Stimulated activated CD8-positive, alpha-beta memory T cell treated with anti-CD3 and anti-CD28 coated beads, Interleukin-7, amount 100 ng/mL, for 4 hours (primary cell): ENCODE results near the gene KRT6B.

Source experiments
- DNase-seq, 2 donors: peaks; one replicate each; pipeline ENCODE4 v3.0.0-alpha.2; 2020; ENCODE audit warnings: low read depth in 2 of 2

KRT6B gene

DNA sequence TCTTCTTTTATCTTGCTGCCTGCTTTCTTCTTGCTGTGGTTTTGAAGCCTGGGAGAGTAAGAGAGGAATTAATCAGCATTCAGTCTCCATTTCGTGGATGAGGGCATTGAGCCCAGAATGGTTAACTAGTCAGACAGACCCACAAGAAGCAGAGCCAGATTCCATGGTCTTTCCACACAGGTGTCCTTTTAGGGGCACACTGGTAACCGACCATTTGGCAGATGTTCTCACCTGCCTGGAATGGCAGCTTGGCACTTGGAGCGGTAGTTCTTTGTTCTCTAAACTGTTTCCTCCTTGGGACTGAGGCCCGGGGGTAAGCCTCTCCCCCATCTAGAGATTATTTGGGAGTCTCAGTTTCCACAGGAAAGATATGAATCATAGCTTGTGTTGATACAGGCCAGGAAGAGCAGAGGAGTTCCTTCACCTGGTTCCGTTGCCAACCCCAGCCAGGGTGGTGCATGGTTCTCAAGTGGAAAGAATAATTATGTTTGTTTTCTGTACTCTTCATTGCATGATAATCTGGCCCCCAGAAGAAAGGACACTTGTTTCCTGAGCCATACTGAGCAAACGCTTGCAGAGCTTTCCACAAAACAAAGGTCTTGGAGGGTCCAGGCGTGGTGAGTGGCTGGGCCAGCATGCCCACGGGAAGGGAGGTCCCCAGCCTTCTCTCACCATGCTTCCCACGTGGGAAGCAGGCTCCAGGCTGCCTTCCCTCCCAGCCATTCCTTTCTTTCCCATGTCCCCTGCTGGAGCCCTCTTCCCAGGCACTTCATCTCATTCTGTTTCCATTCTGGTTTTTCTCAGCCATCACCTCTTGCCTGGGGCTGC lies 15.7 kb downstream of the KRT6B start:
- DNase-seq: no peak

DNA sequence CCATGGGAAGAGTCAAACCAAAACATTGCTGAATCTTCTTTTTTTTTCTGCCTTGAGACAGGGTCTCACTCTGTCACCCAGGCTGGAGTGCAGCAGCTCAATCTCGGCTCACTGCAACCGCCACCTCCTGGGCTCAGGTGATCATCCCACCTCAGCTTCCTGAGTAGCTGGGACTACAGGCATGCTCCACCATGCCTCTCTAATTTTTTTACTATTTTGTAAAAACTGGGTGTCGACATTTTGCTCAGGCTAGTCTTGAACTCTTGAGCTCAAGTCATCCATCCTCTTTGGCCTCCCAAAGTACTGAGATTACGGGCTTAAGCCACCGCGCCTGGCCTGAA lies 16.3 kb downstream of the KRT6B start:
- DNase-seq: no peak

DNA sequence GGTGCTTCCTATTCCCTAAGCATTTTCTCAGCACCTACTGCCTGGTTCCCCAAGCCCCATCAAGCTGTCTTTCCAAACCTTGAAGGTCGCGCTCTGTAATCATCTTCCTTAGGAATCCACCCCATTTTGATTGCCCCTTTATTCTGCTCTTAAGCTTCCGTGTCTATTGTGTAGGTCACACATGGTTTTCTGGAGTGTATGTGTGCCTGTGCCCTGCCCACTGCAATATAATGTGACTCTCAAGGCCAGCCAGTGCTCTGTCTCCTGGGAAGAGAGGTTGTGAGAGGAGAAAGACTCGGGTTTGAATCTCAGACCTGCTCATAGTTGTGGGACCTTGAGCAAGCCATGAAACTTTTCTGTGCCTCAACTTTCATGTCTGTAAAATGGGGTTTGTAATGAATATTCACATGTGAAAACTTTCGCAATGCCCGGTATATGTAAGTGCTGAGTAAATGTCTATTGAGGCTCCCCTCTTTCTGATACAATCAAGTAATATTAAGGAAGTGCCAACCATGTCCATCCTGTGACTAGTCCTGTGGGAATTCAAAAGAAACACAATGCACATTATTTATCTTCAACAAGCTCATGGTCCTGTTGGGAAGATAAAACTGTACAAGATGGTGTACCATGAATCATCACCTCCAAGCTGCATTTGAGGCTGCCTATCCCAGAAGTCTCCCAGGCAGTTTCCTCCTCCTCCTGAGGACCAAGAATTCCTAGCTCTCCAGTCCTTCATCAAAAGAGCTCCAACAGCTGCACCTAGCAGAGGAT lies 17.0 kb downstream of the KRT6B start:
- DNase-seq: no peak

DNA sequence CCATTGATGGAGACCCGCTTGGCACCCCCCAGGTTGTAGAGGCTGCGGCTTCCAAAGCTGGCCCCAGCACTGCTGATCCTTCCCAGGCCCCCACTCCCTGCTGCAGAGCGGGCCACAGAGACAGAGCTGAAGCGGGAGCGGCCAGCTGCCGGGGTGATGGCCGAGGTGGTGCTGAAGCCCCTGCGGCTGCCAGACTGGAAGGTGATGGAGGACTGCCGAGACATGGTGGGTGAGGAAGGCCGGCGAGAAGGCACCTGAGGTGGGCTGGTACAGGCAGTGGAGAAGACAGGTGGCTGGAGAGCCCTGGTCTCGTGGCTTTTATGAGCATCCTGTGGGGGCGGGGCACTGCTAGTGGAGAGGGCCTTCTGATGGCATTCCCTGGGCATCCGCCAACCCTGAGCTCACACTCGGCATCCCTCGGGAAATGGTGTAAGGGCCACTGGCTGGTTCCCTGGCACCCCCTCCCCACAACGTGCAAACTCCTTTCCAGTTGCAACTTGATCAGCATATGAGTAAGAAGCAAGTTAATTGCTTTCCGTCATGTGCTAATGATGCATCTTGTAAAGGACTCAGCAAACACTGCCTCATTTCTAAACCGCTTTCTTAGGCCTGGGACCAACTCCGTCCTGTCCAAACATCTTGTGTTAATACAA lies 17.7 kb downstream of the KRT6B start, which contains the start of gene KRT75:
KRT75 (minus strand) TSS at position 291 of the 653 bp plus-strand sequence; CDS start at position 224, 67 bp downstream.
- no peak for DNase-seq

DNA sequence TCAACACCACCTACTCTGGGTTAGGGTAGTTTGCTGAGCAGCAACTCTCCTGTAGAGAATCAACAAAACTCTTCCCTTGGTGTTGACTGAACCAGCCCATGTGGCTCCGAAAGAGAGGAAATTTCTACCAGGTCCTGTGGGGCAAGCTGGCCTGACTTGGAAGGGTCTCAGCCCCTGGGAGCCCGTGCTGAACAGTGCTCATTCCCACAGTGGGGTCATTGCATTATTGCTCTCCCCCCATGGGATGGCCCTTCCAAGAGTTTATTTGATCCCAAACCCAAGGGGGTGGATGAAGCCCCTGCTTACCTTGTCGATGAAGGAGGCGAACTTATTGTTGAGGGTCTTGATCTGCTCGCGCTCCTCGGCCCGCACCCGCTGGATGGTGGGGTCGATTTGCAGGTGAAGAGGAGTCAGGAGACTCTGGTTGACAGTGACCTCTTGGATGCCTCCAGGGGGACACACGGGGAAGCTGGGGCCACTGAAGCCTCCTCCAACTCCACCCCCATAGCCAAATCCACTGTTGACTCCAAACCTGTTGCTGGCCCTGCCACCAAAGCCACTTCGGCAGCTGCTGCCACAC lies 18.4 kb downstream of the KRT6B start:
- DNase-seq: no peak

DNA sequence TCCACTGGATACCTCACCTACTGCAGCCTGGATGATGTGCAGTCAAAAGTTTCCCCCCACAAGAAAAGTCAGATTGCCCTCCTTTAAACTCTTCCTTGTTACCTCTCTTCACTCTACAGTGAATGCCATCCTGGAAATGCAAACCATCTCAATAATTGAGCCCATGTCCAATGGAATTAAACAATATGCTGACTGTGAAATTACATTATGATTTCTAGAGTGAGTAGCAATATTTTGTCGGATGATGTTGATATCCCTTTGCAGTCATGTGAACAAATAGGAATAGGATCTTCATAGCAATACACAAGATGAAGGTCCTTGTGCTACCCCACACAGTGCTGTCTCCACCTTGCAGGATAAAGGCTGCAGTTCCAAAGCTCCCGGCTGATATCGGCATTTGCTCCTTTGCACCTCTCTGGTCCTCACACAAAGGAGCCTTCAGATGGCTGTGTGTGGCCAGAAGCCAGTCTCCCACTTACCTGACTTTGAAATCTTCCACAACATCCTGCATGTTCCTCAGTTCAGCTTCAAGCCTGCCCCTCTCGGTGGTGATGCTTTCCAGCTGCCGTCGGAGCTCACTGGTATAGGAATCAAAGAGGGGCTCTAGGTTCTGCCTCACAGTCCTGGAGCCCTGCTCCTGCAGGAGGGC lies 19.3 kb downstream of the KRT6B start:
- DNase-seq: no peak

DNA sequence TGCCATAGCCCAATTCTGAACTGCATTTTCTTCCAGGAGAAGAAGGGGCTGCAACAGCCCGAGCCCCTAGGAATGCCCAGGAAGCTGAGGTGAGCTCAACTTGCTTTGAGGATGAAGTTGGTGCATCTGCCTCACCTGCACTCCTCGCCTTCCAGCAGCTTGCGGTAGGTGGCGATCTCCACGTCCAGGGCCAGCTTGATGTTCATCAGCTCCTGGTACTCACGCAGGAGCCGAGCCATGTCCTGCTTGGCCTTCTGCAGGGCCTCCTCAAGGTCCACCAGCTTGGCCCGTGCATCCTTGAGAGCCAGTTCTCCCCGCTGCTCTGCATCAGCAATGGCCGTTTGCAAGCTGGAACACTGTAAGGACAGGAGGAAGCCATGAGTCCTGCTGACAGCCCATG lies 23.8 kb downstream of the KRT6B start:
- DNase-seq: no peak

DNA sequence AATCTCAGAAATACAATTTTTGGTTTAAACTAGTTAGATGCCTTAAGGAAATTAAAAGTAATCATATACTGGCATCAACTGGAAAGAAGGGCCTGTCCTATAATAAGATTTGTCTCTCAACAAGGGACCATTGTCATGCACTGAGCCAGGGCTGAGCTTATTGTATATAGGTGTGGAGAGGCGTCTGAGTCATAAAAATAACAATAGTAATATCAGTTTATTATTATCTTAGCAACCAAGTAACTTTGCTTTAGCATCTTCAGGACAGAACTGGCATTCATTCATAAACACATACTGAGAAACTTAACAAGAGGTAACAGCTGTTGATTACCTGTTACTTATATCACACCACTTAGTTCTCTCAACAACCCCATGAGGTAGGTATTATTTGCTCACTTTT lies 24.9 kb downstream of the KRT6B start:
- DNase-seq: no peak

DNA sequence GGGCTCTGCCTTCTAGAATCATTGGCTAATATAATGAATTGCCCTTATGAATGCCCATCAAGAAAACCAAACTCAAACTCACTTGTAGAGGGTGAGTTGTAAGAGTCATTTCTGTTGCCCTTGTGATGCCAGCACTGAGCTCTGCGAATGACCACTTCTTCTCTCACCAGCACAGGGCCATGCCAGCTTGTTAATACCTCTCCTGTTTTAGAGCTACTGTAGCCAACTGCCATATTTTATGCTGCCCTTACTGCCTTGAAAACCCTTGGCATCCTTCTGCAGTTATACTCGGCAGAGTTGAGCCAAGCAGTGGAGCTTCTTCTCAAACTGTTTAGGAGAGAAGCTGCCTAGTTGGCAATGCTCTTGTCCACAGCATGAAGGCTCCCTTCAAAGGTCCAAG lies 25.9 kb downstream of the KRT6B start:
- no peak for DNase-seq

DNA sequence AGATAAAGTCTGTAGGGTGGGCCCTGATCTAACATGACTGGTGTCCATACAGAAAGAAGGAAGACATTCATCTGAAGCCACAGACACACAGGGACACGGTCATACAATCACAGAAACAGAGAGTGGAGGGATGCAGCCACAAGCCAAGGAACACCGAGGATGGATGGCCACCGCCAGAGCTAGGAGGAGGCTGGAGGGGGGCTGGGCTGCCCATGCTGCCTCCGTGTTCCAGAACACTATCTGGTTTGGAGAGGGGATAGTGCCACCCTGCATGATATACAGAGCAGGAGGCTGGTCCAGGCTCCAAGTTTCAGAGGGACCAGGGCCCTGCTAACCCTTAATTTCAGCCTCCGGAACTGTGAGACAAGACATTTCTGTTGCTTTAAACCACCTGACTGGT lies 26.5 kb downstream of the KRT6B start:
- DNase-seq: no peak

DNA sequence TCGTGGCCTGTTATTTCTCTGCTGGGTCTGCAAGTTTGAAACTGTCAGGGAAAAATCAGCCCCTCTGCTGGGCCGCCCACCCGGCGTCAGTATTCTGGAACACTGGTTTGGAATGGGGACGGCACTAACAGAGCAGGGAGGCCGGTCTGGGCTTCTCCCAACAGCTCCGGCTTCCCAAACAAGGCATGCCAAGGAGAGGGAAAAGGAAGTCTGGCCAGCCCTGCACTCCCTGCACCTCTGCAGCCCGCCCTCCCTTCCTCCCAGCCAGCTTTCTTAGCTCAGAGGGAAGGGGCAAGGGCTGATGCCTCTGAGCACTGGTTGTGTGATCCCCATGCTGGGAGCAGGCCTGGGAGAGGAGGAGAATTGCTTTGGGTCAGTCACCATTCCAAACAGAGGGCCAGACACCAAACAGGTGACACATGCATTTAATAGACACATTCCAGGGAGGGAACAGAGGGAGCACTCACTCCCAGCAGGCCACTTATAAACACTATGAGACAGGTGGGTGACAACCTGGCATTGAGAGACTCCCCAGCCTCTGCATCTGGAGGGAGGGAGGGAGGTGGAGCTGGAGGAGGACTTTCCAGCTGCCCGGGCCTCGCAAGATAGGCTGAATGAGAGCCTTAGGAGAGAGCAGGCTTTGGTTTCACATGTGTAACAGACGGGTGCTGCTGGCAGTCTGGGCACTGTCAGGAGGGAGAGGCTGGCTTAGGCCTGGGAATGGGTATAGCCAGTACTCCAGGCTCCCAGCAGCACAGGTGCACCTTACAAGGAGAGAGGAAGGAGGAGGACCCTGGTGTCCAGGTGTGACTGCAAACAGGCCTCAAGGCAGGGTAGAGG lies 28.1 kb downstream of the KRT6B start:
- DNase-seq: no peak

DNA sequence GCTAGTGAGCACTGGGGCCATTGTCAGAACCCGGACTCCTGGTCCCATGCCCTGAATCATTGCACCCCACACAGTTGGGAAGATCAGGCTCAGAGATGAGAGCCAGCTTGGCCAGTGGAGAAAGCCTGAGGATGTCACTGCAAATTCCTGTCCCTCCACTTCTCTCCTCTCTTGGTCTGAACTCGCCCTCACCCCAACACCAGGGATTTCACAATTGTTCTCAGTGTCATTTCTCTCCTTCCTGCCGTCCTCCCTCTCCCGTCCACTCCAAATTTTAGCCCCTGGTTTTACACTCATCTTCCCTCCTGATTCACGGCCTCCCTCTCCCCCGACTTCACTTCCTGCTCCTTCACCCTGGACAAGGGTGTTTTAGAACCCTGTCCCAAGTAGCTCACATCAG lies 28.9 kb downstream of the KRT6B start:
- DNase-seq: no peak

DNA sequence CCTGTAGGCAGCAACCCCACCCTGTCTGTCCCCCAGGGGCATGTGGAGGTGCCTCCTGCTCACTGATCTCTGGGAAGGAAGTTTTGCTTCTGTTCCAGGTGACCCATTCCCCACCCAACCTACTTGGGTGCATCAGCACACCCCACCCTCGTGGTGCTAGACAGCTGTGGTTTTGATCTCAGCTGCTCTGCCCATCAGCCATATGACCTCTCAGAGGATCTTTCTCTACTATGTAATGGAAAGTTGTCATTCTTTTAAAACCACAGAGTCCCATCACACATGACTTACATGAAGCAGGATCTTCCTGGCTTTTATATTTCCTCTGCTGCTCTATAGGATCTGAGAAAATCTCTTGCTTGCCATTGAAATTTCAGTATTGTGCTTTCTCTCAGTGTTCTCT lies 32.3 kb downstream of the KRT6B start:
- no peak for DNase-seq

DNA sequence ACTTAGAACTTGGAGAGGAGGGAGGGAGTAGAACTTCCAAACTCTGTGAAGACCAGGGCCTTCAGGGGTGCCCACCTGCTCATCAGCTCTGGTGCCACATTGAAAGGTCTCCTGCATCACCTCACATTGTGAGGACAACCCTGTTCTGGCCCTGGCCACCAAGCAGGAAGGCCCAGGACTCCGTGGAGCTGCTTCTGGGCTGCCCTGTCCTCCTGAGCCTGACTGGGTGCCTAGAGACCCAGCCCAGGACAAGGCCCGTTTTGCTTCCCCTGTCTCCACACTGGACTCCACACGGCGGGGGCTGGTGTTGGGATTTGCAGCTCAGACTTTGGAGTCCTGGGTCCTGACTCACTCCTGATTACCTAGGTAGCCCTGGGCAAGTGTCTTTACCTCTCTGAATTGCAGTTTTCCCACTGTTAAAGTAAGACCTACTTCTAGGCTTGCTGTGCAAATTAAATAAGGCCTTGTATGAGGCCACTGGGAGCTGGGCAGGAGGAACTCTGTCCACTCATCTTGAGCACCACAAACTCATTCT lies 33.3 kb downstream of the KRT6B start:
- DNase-seq: no peak

DNA sequence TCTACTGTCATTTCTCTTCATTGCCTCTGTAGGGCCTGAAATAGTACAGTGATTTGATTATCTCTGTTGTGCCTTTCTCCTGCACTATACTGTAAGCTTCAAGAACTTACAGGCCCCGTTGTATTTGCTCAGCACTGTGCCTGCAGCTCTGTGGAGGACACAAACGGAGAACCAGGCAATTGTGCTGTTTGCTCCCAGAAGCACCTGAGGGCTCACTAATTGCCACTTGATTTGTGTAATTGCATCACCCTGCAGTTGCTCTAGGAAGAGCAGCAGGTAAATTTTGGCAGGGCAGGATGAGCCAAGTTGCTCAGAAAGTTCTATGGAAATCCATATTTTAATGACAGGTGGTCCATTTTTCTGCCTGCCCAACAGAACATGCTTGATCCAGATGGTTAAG lies 34.2 kb downstream of the KRT6B start:
- no peak for DNase-seq

DNA sequence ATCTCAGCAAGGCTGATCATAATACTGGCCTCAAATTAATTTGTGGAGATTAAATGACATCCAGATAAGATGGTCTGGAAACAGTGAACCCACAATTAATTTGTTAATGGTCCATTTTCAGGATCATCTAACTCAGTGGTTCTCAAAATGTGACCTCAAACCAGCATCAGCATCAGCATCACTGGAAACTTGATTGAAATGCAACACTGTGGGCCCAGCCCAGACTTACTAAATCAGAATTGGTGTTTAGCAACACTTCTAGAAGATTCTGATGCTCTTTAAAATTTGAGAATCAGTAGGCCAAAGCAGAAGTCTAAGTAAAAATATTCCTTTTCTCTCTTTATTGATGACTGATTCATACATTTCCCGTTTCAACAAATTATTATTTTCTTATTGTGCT lies 35.2 kb downstream of the KRT6B start:
- DNase-seq: no peak

DNA sequence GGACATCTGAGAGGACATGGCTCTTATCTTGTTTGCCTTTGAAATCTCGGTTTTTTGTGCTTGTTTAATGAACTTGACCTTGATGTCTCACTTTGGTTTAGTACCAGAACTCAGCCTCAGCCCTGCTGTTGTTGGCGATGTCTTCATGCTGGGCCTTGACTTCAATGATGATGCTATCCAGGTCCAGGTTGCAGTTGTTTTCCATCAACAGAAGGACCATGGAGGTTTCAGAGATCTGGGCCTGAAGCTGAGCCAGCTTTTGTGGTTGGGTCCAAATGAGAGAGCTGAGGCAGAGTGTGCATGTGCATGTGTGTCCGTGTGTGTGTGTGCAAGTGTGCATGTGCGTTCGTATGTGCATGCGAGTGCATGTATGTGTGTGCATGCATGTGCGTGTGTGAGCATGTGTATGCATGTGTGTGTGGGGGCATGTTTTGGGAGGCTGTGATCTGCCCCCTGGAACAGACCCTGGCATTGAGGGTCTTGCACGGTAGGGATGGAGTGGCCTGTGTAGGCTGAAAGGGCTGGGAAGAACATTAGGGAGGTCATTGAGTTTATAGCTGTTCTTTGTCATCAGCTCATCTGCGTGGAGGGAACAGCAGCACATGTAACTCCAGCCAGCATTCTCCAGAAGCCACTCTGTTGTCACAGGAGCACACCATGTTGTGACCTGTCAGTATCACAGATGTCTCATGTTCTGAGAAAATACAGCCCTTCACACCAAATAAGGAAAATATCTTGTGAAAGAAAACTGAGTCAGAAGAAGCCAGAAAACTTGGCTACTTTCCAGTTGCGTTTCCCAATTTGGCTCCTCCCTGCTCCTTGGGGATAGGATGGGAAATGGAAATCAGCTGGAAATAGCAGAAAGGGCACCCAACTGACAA lies 35.8 kb downstream of the KRT6B start:
- DNase-seq: no peak

DNA sequence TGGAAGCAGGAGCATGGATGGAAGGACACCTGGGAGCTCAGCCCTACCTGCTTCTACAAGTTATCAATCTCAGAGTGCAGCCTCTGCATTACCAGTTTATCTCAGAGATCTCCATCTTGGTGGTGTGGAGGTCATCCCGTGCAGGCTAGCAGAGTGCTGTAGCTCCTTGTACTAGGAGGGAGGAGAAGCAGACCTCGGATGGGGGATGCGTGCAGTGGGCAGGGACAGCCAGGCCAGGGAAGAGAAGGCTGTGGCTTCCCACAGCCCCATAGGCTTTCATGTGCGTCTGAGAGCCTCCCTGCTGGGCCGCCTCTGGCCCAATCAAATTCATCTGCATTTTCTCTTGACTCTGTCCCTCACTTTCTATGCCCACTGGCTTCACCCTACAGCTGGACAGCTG lies 37.0 kb downstream of the KRT6B start:
- no peak for DNase-seq

DNA sequence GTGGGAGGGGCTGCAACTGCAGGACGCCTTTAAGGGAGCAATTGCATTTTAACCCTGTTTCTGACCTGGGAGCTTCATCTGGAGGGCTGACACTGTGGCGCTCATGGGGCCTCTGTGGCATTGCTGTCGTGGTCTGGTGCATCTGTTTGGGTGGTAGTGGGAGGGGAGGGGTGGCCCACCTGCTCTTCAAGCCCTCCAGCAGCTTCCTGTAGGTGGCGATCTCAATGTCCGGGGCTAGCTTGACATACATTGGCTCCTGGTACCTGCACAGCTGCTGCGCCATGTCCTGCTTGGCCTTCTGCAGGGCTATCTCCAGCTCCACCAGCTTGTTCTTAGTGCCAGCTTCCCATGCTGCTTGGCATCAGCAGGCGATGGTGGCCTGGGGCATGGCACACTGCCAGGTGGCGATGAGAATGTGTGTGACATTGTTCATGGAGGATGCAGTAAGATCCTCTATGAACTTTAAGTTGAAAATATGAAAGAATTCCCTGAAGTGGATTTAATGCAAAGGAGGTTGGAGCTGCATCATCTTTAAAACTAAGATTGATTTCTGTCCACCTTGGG lies 38.1 kb downstream of the KRT6B start:
- no peak for DNase-seq
